Natural killer cell (primary cell): ENCODE data around the gene ACTR3. TPM values are rescaled to one million over a fixed set of nuclear protein-coding genes. Genes with fewer than 3 reads are reported as not detected.
A peak's percentile ranks its signal among the peaks of the same experiment; 100 is the strongest.

ENCODE experiments used
- ATAC-seq, 3 donors: fragments of 150-1000 bp in 2 of 3; fragments of 200-7000 bp in 1 of 3; cut with Tn5 transposase; 1 replicate in 1 of 3; 2 replicates in 2 of 3; pipeline ENCODE4 v1.10.0; 2021; ENCODE audit warnings: mild to moderate bottlenecking in 2 of 3, moderate library complexity in 2 of 3
- DNase-seq, 2 donors: peaks; one replicate each; pipeline versions ENCODE4 v3.0.0 to v3.0.0-alpha.2; 2013 to 2021; ENCODE audit warnings: mixed read lengths in 1 of 2
- H3K27ac ChIP-seq: one replicate; pipeline ENCODE4 v1.5.1; 2013; ENCODE audit warnings: mild to moderate bottlenecking, low read length
- H3K27me3 ChIP-seq: one replicate; pipeline ENCODE4 v1.6.1; 2013; ENCODE audit warnings: low read length; ENCODE audit not compliant: control insufficient read depth, insufficient read depth
- H3K36me3 ChIP-seq: one replicate; pipeline ENCODE4 v1.6.1; 2013; ENCODE audit warnings: low read length; ENCODE audit not compliant: control insufficient read depth, insufficient read depth
- H3K4me1 ChIP-seq: one replicate; pipeline ENCODE4 v1.6.1; 2013; ENCODE audit warnings: low read length; ENCODE audit not compliant: control insufficient read depth, insufficient read depth
- H3K4me3 ChIP-seq: one replicate; pipeline ENCODE4 v1.5.1; 2013; ENCODE audit warnings: low read length
- H3K9me3 ChIP-seq: one replicate; pipeline ENCODE4 v1.6.1; 2013; ENCODE audit warnings: low read length; ENCODE audit not compliant: control insufficient read depth, insufficient read depth
- H3K27ac Mint-ChIP-seq, 2 donors: one replicate each; pipeline ENCODE4 v1.8.0; 2022; ENCODE audit warnings: mild to moderate bottlenecking in 2 of 2, mixed read lengths in 2 of 2, moderate library complexity in 1 of 2
- H3K27me3 Mint-ChIP-seq, 2 donors: one replicate each; pipeline ENCODE4 v1.8.0; 2022; ENCODE audit warnings: low read depth in 2 of 2, mixed read lengths in 2 of 2
- H3K36me3 Mint-ChIP-seq: one replicate; pipeline ENCODE4 v1.8.0; 2022; ENCODE audit warnings: mixed read lengths
- H3K4me1 Mint-ChIP-seq, 2 donors: one replicate each; pipeline ENCODE4 v1.8.0; 2022; ENCODE audit warnings: mixed read lengths in 2 of 2
- H3K4me3 Mint-ChIP-seq: one replicate; pipeline ENCODE4 v1.8.0; 2022; ENCODE audit warnings: mild to moderate bottlenecking, moderate library complexity, mixed read lengths
- H3K9me3 Mint-ChIP-seq, 2 donors: one replicate each; pipeline ENCODE4 v1.8.0; 2022; ENCODE audit warnings: mixed read lengths in 2 of 2
- whole genome bisulfite sequencing: methylation state at CpG from one replicate; pipeline ENCODE4 v1.1.7; 2013; ENCODE audit warnings: missing lambda C conversion rate; ENCODE audit not compliant: insufficient coverage; 5-methylcytosine and 5-hydroxymethylcytosine counted together
- intact Hi-C: fragments of 100-400 bp; cut with micrococcal nuclease; formaldehyde crosslinking; loops from one replicate; pipeline ENCODE4 v1.14.2; 2022
- total RNA-seq, 4 donors: library from RNA; stranded (reverse); fragments of 120-200 nt in 1 of 4; gene quantifications; one replicate each; pipeline versions ENCODE4 v1.2.3 to v1.2.4, GENCODE V29; 2013 to 2022
- TF ChIP-seq, protein P1 (sequence below): fragments of 200-600 bp; IDR thresholded peaks from one replicate; pipeline ENCODE4 v1.8.0; 2022; ENCODE audit warnings: antibody characterized with exemption

Gene ACTR3
- total RNA-seq, 3 donors from 2014 or later (not counting 1 experiment from before 2014, with no cell fraction given) = 323 to 428 (median 352) TPM

DNA sequence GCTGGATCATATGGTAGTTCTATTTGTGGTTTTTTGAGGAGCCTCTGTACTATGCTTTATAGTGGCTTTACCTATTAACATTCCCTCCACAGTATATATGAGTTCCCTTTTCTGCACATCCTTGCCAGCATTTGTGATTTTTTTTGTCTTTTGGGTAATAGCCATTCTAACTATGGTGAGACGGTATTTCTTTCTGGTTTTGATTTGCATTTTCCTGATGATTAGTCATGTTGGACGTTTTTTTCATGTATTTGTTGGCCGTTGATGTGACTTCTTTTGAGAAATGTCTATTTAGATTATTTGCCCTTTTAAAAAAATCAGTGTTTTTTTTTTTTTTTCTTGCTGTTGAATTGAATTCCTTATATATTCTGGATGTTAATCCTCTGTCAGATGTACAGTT, 31.1 kb downstream of the ACTR3 start:
- Histone ChIP-seq H3K9me3 (no peaks in the 10 kb centered on the region), H3K27me3 (no peaks in the 10 kb centered on the region), H3K36me3 (peaks cover 48% of the 10 kb centered on the region), H3K4me3 (no peak overlapping the region), H3K4me1 (peaks cover 15% of the 10 kb centered on the region), H3K27ac (no peak overlapping the region)
- ATAC-seq (no peak), DNase-seq (no peak)
- H3K27ac Mint-ChIP-seq = no peak overlapping the region
- H3K9me3 Mint-ChIP-seq = no peaks in the 10 kb centered on the region
- H3K4me3 Mint-ChIP-seq = peak overlapping the region; percentile 10
- WGBS = 46% methylated on average over 3 of the region's 3 CpGs
- peaks cover 6% of the 10 kb centered on the region for H3K36me3 Mint-ChIP-seq
- intact Hi-C loops = loop anchor here (5.0 kb wide), 1 partner anchor 34 kb away; no protein-coding TSS in a partner anchor
- peaks cover 29 to 31% of the 10 kb centered on the region in 2 donors for H3K4me1 Mint-ChIP-seq
- TF ChIP-seq, protein P1, sequence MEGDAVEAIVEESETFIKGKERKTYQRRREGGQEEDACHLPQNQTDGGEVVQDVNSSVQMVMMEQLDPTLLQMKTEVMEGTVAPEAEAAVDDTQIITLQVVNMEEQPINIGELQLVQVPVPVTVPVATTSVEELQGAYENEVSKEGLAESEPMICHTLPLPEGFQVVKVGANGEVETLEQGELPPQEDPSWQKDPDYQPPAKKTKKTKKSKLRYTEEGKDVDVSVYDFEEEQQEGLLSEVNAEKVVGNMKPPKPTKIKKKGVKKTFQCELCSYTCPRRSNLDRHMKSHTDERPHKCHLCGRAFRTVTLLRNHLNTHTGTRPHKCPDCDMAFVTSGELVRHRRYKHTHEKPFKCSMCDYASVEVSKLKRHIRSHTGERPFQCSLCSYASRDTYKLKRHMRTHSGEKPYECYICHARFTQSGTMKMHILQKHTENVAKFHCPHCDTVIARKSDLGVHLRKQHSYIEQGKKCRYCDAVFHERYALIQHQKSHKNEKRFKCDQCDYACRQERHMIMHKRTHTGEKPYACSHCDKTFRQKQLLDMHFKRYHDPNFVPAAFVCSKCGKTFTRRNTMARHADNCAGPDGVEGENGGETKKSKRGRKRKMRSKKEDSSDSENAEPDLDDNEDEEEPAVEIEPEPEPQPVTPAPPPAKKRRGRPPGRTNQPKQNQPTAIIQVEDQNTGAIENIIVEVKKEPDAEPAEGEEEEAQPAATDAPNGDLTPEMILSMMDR = no peak
- H3K27me3 Mint-ChIP-seq = no peaks in the 10 kb centered on the region

DNA sequence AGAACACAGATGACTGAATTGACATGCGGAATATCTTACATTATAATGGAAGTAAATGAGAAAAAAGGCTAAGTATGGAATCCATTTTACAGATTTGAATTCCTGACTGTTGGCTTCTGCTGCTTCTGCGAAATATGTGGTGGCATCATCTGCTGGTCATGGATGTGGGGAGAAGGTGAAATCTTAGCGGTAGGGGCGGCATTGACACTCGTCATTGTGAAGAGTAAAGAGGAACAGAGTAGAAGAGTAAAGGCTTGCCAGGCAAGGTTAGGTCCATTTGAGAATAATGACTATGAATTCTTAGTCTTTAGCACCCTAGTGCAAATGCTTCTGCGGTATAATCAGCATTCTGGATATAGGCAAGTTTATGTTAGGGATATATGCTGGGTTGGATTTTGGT, 32.4 kb downstream of the ACTR3 start:
- TF ChIP-seq, protein P1 = no peak
- no peaks in the 10 kb centered on the region for H3K9me3 ChIP-seq
- no peak overlapping the region for H3K27ac Mint-ChIP-seq
- 86% methylated on average over 6 of the region's 6 CpGs for WGBS
- no peaks in the 10 kb centered on the region for H3K27me3 ChIP-seq
- intact Hi-C loops = loop anchor here (5.0 kb wide), 1 partner anchor 35 kb away; no protein-coding TSS in a partner anchor
- H3K4me3 Mint-ChIP-seq = no peak overlapping the region
- no peak for DNase-seq
- H3K27me3 Mint-ChIP-seq = no peaks in the 10 kb centered on the region
- peaks cover 15% of the 10 kb centered on the region for H3K4me1 ChIP-seq
- peak in 1 of 3 donors; percentile 51 for ATAC-seq
- H3K36me3 Mint-ChIP-seq = peaks cover 3% of the 10 kb centered on the region
- no peak overlapping the region for H3K27ac ChIP-seq
- H3K9me3 Mint-ChIP-seq = no peaks in the 10 kb centered on the region
- H3K4me3 ChIP-seq = no peak overlapping the region
- peaks cover 22 to 25% of the 10 kb centered on the region in 2 donors for H3K4me1 Mint-ChIP-seq
- H3K36me3 ChIP-seq = peaks cover 51% of the 10 kb centered on the region

DNA sequence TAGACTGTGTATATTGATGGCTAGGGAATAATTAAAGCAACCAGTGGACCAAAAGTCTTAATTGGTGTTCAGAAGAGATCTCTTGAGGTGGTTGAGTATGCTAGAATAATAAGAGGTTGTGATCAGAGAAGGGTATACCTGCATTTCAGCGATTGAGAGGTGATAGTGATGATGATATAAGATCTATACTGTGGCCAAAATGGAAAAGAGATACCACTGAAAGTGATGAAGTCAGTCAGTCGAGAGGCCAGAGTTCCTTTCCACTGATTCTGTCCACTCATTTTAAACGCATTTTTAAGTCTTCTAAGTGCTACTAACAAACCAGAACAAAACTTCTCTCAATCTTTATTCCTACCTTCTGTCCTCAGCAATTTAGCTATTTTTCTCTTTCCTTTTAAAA, 32.9 kb downstream of the ACTR3 start:
- TF ChIP-seq, protein P1 = no peak
- Mint-ChIP-seq H3K4me1 (peaks cover 18 to 21% of the 10 kb centered on the region in 2 donors), H3K27me3 (no peaks in the 10 kb centered on the region), H3K36me3 (no peaks in the 10 kb centered on the region), H3K27ac (no peak overlapping the region), H3K4me3 (no peak overlapping the region), H3K9me3 (no peaks in the 10 kb centered on the region)
- ATAC-seq = no peak
- H3K27ac ChIP-seq = no peak overlapping the region
- WGBS = 53% methylated on average over 3 of the region's 3 CpGs
- no peaks in the 10 kb centered on the region for H3K27me3 ChIP-seq
- no peaks in the 10 kb centered on the region for H3K9me3 ChIP-seq
- intact Hi-C loops = loop anchor here (5.0 kb wide), 1 partner anchor 35 kb away; no protein-coding TSS in a partner anchor
- H3K4me3 ChIP-seq = no peak overlapping the region
- peaks cover 15% of the 10 kb centered on the region for H3K4me1 ChIP-seq
- no peak for DNase-seq
- peaks cover 49% of the 10 kb centered on the region for H3K36me3 ChIP-seq

DNA sequence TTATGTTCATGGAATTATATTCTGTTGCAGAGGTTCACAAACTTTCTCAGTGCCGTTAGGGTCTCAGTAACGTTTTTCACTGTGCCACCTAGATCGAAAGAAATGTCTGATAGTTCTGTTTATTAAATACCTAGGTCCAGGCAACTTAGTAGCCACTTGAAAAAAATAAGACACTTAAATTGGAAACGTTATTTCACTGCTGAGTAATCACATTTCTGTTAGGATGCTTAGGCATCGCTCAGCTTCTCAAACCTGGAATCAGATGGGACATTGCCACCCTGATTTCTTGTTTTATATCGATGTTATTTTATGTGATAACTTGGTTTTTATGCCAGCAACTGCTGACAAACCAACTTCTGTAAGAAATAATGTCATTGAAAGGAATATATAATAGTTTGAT, 36.0 kb downstream of the ACTR3 start:
- H3K36me3 Mint-ChIP-seq = no peaks in the 10 kb centered on the region
- WGBS = 72% methylated on average over 5 of the region's 6 CpGs

More for the DNA sequence above, 36.0 kb downstream of the ACTR3 start:
- intact Hi-C loops = no loop called here
- H3K27me3 Mint-ChIP-seq = no peaks in the 10 kb centered on the region
- H3K4me3 ChIP-seq = no peak overlapping the region
- peaks cover 19 to 21% of the 10 kb centered on the region in 2 donors for H3K4me1 Mint-ChIP-seq
- peaks cover 9% of the 10 kb centered on the region for H3K4me1 ChIP-seq
- no peak overlapping the region for H3K4me3 Mint-ChIP-seq
- TF ChIP-seq, protein P1 = no peak
- no peaks in the 10 kb centered on the region for H3K27me3 ChIP-seq
- H3K36me3 ChIP-seq = peaks cover 57% of the 10 kb centered on the region
- H3K27ac Mint-ChIP-seq = peak overlapping the region; percentile 46 to 49
- no peak overlapping the region for H3K27ac ChIP-seq
- no peak for ATAC-seq
- no peaks in the 10 kb centered on the region for H3K9me3 ChIP-seq
- H3K9me3 Mint-ChIP-seq = no peaks in the 10 kb centered on the region
- DNase-seq = no peak
